ENCODE data around the gene WDHD1. TPM values are rescaled to one million over a fixed set of nuclear protein-coding genes. Genes with fewer than 3 reads are reported as not detected.
"Not testable (repeated sequence)": the region's sequence is repeated elsewhere in the genome, so short reads cannot be mapped to it uniquely, and the experiment has no call there.

WDHD1 gene
- polyA plus RNA-seq, 1 donor (not counting 4 experiments of a cell fraction or from before 2014, with no cell fraction given), result 13.0 TPM

- Histone ChIP-seq H3K27me3 (ENCODE audit: control insufficient read depth, extremely low read depth, insufficient read depth, low read length) (no peaks in the 10 kb centered on the region), H3K4me1 (ENCODE audit: control insufficient read depth, extremely low read depth, insufficient read depth, low read length) (peaks cover 9% of the 10 kb centered on the region), H3K79me2 (ENCODE audit: control insufficient read depth, insufficient read depth, low read length) (peaks cover 11% of the 10 kb centered on the region), H3K4me2 (ENCODE audit: control insufficient read depth, extremely low read depth, insufficient read depth, low read depth, low read length) (no peak overlapping the region), H3K27ac (ENCODE audit: control insufficient read depth, insufficient read depth, low read length) (no peak overlapping the region), H3K36me3 (ENCODE audit: control insufficient read depth in 2 of 2, extremely low read depth in 1 of 2, insufficient read depth in 2 of 2, low read length in 2 of 2) (peaks cover 13 to 14% of the 10 kb centered on the region in 2 experiments), H3K9me1 (ENCODE audit: control insufficient read depth, extremely low read depth, insufficient read depth, low read length) (no peaks in the 10 kb centered on the region), H3K9me3 (ENCODE audit: control insufficient read depth, low read depth, low read length) (no peaks in the 10 kb centered on the region), H2AFZ (ENCODE audit: control insufficient read depth, low read length) (no peak overlapping the region), H4K20me1 (ENCODE audit: control insufficient read depth, extremely low read depth, insufficient read depth, low read length) (no peaks in the 10 kb centered on the region), H3K9ac (ENCODE audit: control insufficient read depth, extremely low read depth, insufficient read depth, low read length) (no peak overlapping the region), H3K4me3 (ENCODE audit: control insufficient read depth in 2 of 3, extremely low read depth in 1 of 3, insufficient read depth in 2 of 3, low read depth in 1 of 3, low read length in 3 of 3) (no peak overlapping the region)
- dilution Hi-C loops (cut with MboI; ENCODE audit: extremely low pct_ligation_motif_present, low sequenced_read_pairs), result no loop called here
- DNase-seq (ENCODE audit: low read depth, low spot score) (no peak), FAIRE-seq (peak; percentile 66)
- TF ChIP-seq EZH2 (IDR thresholded peaks at IDR 0.05; ENCODE audit: low read length) (no peak), CTCF (optimal IDR thresholded peaks at IDR 0.05 in 1 of 3, IDR thresholded peaks at IDR 0.05 in 1 of 3, conservative IDR thresholded peaks at IDR 0.05 in 1 of 3; ENCODE audit: extremely low read depth in 1 of 3, insufficient read depth in 2 of 3, low read length in 3 of 3) (no peak)
These were observed 16.6 kb upstream of the WDHD1 start for GRCh38 chr14:55043528-55043927.

- H3K9ac ChIP-seq (ENCODE audit: control insufficient read depth, extremely low read depth, insufficient read depth, low read length), result peak overlapping the region; percentile 43
- no peaks in the 10 kb centered on the region for H3K27me3 ChIP-seq (ENCODE audit: control insufficient read depth, extremely low read depth, insufficient read depth, low read length)
- dilution Hi-C loops (cut with MboI; ENCODE audit: extremely low pct_ligation_motif_present, low sequenced_read_pairs), result no loop called here
- H3K9me3 ChIP-seq (ENCODE audit: control insufficient read depth, low read depth, low read length), result no peaks in the 10 kb centered on the region
- no peaks in the 10 kb centered on the region for H4K20me1 ChIP-seq (ENCODE audit: control insufficient read depth, extremely low read depth, insufficient read depth, low read length)
- no peak overlapping the region for H3K4me3 ChIP-seq (ENCODE audit: control insufficient read depth in 2 of 3, extremely low read depth in 1 of 3, insufficient read depth in 2 of 3, low read depth in 1 of 3, low read length in 3 of 3)
- H3K4me2 ChIP-seq (ENCODE audit: control insufficient read depth, extremely low read depth, insufficient read depth, low read depth, low read length), result peak overlapping the region; percentile 20
- H3K27ac ChIP-seq (ENCODE audit: control insufficient read depth, insufficient read depth, low read length), result peak overlapping the region; percentile 71
- TF ChIP-seq CTCF (optimal IDR thresholded peaks at IDR 0.05 in 1 of 3, IDR thresholded peaks at IDR 0.05 in 1 of 3, conservative IDR thresholded peaks at IDR 0.05 in 1 of 3; ENCODE audit: extremely low read depth in 1 of 3, insufficient read depth in 2 of 3, low read length in 3 of 3), result no peak
- TF ChIP-seq EZH2 (IDR thresholded peaks at IDR 0.05; ENCODE audit: low read length), result no peak
- no peak for FAIRE-seq
- peaks cover 12% of the 10 kb centered on the region for H3K4me1 ChIP-seq (ENCODE audit: control insufficient read depth, extremely low read depth, insufficient read depth, low read length)
- peaks cover 16% of the 10 kb centered on the region for H3K79me2 ChIP-seq (ENCODE audit: control insufficient read depth, insufficient read depth, low read length)
- peaks cover 8 to 12% of the 10 kb centered on the region in 2 experiments for H3K36me3 ChIP-seq (ENCODE audit: control insufficient read depth in 2 of 2, extremely low read depth in 1 of 2, insufficient read depth in 2 of 2, low read length in 2 of 2)
- H3K9me1 ChIP-seq (ENCODE audit: control insufficient read depth, extremely low read depth, insufficient read depth, low read length), result no peaks in the 10 kb centered on the region
- no peak for DNase-seq (ENCODE audit: low read depth, low spot score)
- no peak overlapping the region for H2AFZ ChIP-seq (ENCODE audit: control insufficient read depth, low read length)
These were observed 11.8 kb upstream of the WDHD1 start for GRCh38 chr14:55038708-55039107.

- DNase-seq (ENCODE audit: low read depth, low spot score); H2AFZ ChIP-seq (ENCODE audit: control insufficient read depth, low read length); H3K9me3 ChIP-seq (ENCODE audit: control insufficient read depth, low read depth, low read length); H3K36me3 ChIP-seq (ENCODE audit: control insufficient read depth in 2 of 2, extremely low read depth in 1 of 2, insufficient read depth in 2 of 2, low read length in 2 of 2); H3K4me2 ChIP-seq (ENCODE audit: control insufficient read depth, extremely low read depth, insufficient read depth, low read depth, low read length); H3K27me3 ChIP-seq (ENCODE audit: control insufficient read depth, extremely low read depth, insufficient read depth, low read length); H3K4me3 ChIP-seq (ENCODE audit: control insufficient read depth in 2 of 3, extremely low read depth in 1 of 3, insufficient read depth in 2 of 3, low read depth in 1 of 3, low read length in 3 of 3); FAIRE-seq; H3K9me1 ChIP-seq (ENCODE audit: control insufficient read depth, extremely low read depth, insufficient read depth, low read length); dilution Hi-C loops (cut with MboI; ENCODE audit: extremely low pct_ligation_motif_present, low sequenced_read_pairs); H3K9ac ChIP-seq (ENCODE audit: control insufficient read depth, extremely low read depth, insufficient read depth, low read length); H4K20me1 ChIP-seq (ENCODE audit: control insufficient read depth, extremely low read depth, insufficient read depth, low read length): not testable (repeated sequence)
- Histone ChIP-seq H3K27ac (ENCODE audit: control insufficient read depth, insufficient read depth, low read length) (peak overlapping the region; percentile 71), H3K4me1 (ENCODE audit: control insufficient read depth, extremely low read depth, insufficient read depth, low read length) (peaks cover 12% of the 10 kb centered on the region), H3K79me2 (ENCODE audit: control insufficient read depth, insufficient read depth, low read length) (peaks cover 19% of the 10 kb centered on the region)
These were observed 11.1 kb upstream of the WDHD1 start for GRCh38 chr14:55037995-55038394.
